IMR-90 (cell line): ENCODE results near the gene FBP1. TPM values are rescaled to one million over a fixed set of nuclear protein-coding genes. Genes with fewer than 3 reads are reported as not detected.

Source experiments
- ATAC-seq: fragments of 200-7000 bp; cut with Tn5 transposase; 2 replicates; pipeline ENCODE4 v1.9.1; 2020; ENCODE audit warnings: low read depth, mild to moderate bottlenecking, moderate library complexity
- BruUV-seq: library from RNA; stranded (reverse); fragments of 400-500 nt; replicated peaks from 2 replicates; lab custom pipeline; 2021; lab: Mats Ljungman, UMichigan
- CTCF ChIA-PET: fragments of 300-600 bp; formaldehyde crosslinking; extraction: SDS; loops from one replicate; lab custom pipeline; 2021; ENCODE audit warnings: antibody characterized with exemption; lab: Yijun Ruan, JAX
- POLR2A ChIA-PET: fragments of 300-600 bp; sonication (Branson Sonifier 250); formaldehyde crosslinking; loops from one replicate; lab custom pipeline; 2022; ENCODE audit warnings: antibody characterized with exemption; ENCODE audit not compliant: unreplicated experiment; lab: Charles Lee
- DNase-seq: peaks from one replicate; pipeline ENCODE4 v3.0.0; 2013
- H2AFZ ChIP-seq: replicated peaks from 2 replicates; pipeline ENCODE3; 2013; ENCODE audit warnings: low read length, mild to moderate bottlenecking; ENCODE audit not compliant: poor library complexity
- H2AK5ac ChIP-seq: 2 replicates; pipeline ENCODE4 v1.6.1; 2013; ENCODE audit warnings: low read depth, low read length, inconsistent platforms
- H2AK9ac ChIP-seq: replicated peaks from 2 replicates; pipeline ENCODE3; 2013; ENCODE audit warnings: mild to moderate bottlenecking, low read depth, low read length, moderate library complexity; ENCODE audit not compliant: poor library complexity
- H2BK120ac ChIP-seq: 2 replicates; pipeline ENCODE4 v1.6.1; 2013; ENCODE audit warnings: low read depth, low read length, inconsistent platforms
- H2BK15ac ChIP-seq: 3 replicates; pipeline ENCODE4 v1.6.1; 2013; ENCODE audit warnings: low read depth, low read length, inconsistent platforms
- H2BK20ac ChIP-seq: 2 replicates; pipeline ENCODE4 v1.6.1; 2013; ENCODE audit warnings: low read depth, mild to moderate bottlenecking, inconsistent platforms, low read length, moderate library complexity
- H2BK5ac ChIP-seq: 2 replicates; pipeline ENCODE4 v1.6.1; 2013; ENCODE audit warnings: mild to moderate bottlenecking, low read depth, low read length, inconsistent platforms; ENCODE audit not compliant: poor library complexity, severe bottlenecking
- H3K14ac ChIP-seq: replicated peaks from 2 replicates; pipeline ENCODE4 v1.6.1; 2013; ENCODE audit warnings: low read depth, low read length, inconsistent platforms
- H3K18ac ChIP-seq: 2 replicates; pipeline ENCODE4 v1.6.1; 2013; ENCODE audit warnings: low read depth, low read length, control low read depth
- H3K23ac ChIP-seq: 2 replicates; pipeline ENCODE4 v1.6.1; 2013; ENCODE audit warnings: low read depth, low read length, inconsistent platforms
- H3K27ac ChIP-seq: 2 replicates; pipeline ENCODE4 v1.5.1; 2013; ENCODE audit warnings: mild to moderate bottlenecking, control low read depth, low read length; ENCODE audit not compliant: insufficient read depth
- H3K27me3 ChIP-seq: 2 replicates; pipeline ENCODE4 v1.6.1; 2013; ENCODE audit warnings: low read length; ENCODE audit not compliant: control insufficient read depth, insufficient read depth
- H3K36me3 ChIP-seq: 2 replicates; pipeline ENCODE4 v1.6.1; 2013; ENCODE audit warnings: low read length, mixed read lengths; ENCODE audit not compliant: control insufficient read depth, insufficient read depth
- H3K4ac ChIP-seq: 2 replicates; pipeline ENCODE4 v1.6.1; 2013; ENCODE audit warnings: low read depth, low read length, inconsistent platforms
- H3K4me1 ChIP-seq: 2 replicates; pipeline ENCODE4 v1.6.1; 2013; ENCODE audit warnings: low read length, mixed read lengths; ENCODE audit not compliant: control insufficient read depth, insufficient read depth
- H3K4me2 ChIP-seq: 2 replicates; pipeline ENCODE4 v1.6.1; 2013; ENCODE audit warnings: low read depth, mild to moderate bottlenecking, control low read depth, low read length, moderate library complexity
- H3K4me3 ChIP-seq: 2 replicates; pipeline ENCODE4 v1.5.1; 2013; ENCODE audit warnings: low read depth, mild to moderate bottlenecking, control low read depth, low read length, moderate library complexity; ENCODE audit not compliant: insufficient read depth
- H3K56ac ChIP-seq: 2 replicates; pipeline ENCODE4 v1.6.1; 2013; ENCODE audit warnings: low read length, inconsistent platforms; ENCODE audit not compliant: insufficient read depth; ENCODE audit errors: extremely low read depth
- H3K79me1 ChIP-seq, 2 experiments: 2 replicates each; pipeline ENCODE4 v1.6.1; 2013; ENCODE audit warnings: low read length in 2 of 2, inconsistent platforms in 1 of 2, low read depth in 1 of 2
- H3K9ac ChIP-seq: 2 replicates; pipeline ENCODE4 v1.6.1; 2013; ENCODE audit warnings: low read depth, low read length, control low read depth
- H3K9me1 ChIP-seq: 2 replicates; pipeline ENCODE4 v1.6.1; 2013; ENCODE audit warnings: low read length, inconsistent platforms; ENCODE audit not compliant: insufficient read depth
- H3K9me3 ChIP-seq: 2 replicates; pipeline ENCODE4 v1.6.1; 2013; ENCODE audit warnings: low read length; ENCODE audit not compliant: control insufficient read depth, insufficient read depth
- H4K20me1 ChIP-seq: 2 replicates; pipeline ENCODE4 v1.6.1; 2013; ENCODE audit warnings: low read length, inconsistent platforms; ENCODE audit not compliant: insufficient read depth
- H4K5ac ChIP-seq: 2 replicates; pipeline ENCODE4 v1.6.1; 2013; ENCODE audit warnings: mild to moderate bottlenecking, low read depth, low read length, control low read depth
- H4K8ac ChIP-seq, 2 experiments: 2 replicates each; pipeline ENCODE4 v1.6.1; 2013; ENCODE audit warnings: low read depth in 2 of 2, low read length in 2 of 2, control low read depth in 1 of 2, inconsistent platforms in 1 of 2
- H4K91ac ChIP-seq: 2 replicates; pipeline ENCODE4 v1.6.1; 2013; ENCODE audit warnings: low read depth, low read length, inconsistent platforms; ENCODE audit not compliant: insufficient read depth
- NFE2L2 ChIP-seq: fragments of 150-350 bp; IDR thresholded peaks from 2 replicates; pipeline ENCODE4 v1.6.1; 2016; ENCODE audit warnings: low read depth, mild to moderate bottlenecking, low read length
- POLR2A ChIP-seq: IDR thresholded peaks from 2 replicates; pipeline ENCODE4 v1.6.1; 2012; ENCODE audit warnings: mild to moderate bottlenecking, low read depth, low read length
- RFX5 ChIP-seq: IDR thresholded peaks from 2 replicates; pipeline ENCODE4 v1.8.0; 2012; ENCODE audit warnings: low read depth, mild to moderate bottlenecking, low read length, moderate library complexity
- USF2 ChIP-seq: fragments of 150-350 bp; IDR thresholded peaks from 2 replicates; pipeline ENCODE4 v1.6.1; 2017; ENCODE audit warnings: mild to moderate bottlenecking, antibody characterized with exemption, low read length, low read depth
- WGBS, 2 experiments: methylation state at CpG; one replicate each; pipeline versions ENCODE4 v1.1.5 to v1.1.7; 2013; ENCODE audit warnings: missing lambda C conversion rate in 2 of 2; ENCODE audit not compliant: insufficient read length in 1 of 2; ENCODE audit errors: extremely low coverage in 2 of 2; 5-methylcytosine and 5-hydroxymethylcytosine counted together
- dilution Hi-C: fragments of 300-500 bp; cut with HindIII; formaldehyde crosslinking; loops from one replicate; pipeline ENCODE4 v1.14.3; 2018; ENCODE audit warnings: low sequenced_read_pairs; ENCODE audit not compliant: unreplicated experiment
- in situ Hi-C: fragments of 300-500 bp; cut with MboI; formaldehyde crosslinking; loops from 3 replicates; pipeline ENCODE4 v1.14.3; 2019; ENCODE audit warnings: low sequenced_read_pairs, inconsistent platforms, mixed read lengths
- intact Hi-C: fragments of 100-400 bp; cut with micrococcal nuclease; formaldehyde crosslinking; loops from 2 replicates; pipeline ENCODE4 v1.10.0; 2022
- polyA plus RNA-seq, 3 experiments: library from polyadenylated mRNA; depleted of rRNA; stranded (reverse); fragments of >200 nt; gene quantifications; 2 replicates each; pipeline ENCODE4 v1.2.3, GENCODE V29; 2012; ENCODE audit warnings: low replicate concordance in 1 of 3
- total RNA-seq: library from RNA; depleted of rRNA; stranded (reverse); fragments of >200 nt; gene quantifications from 2 replicates; pipeline ENCODE4 v1.2.3, GENCODE V29; 2012

Gene FBP1
- total and polyA plus RNA-seq, 2 of the 4 experiments (the other 2 are of a cell fraction): not detected

- Histone ChIP-seq H4K5ac (no peak overlapping the region), H4K20me1 (no peaks in the 10 kb centered on the region), H3K4me2 (no peak overlapping the region), H3K4me3 (no peak overlapping the region), H2BK20ac (no peak overlapping the region), H3K36me3 (no peaks in the 10 kb centered on the region), H3K9ac (no peak overlapping the region), H2BK15ac (no peak overlapping the region), H3K23ac (no peak overlapping the region), H3K14ac (no peak overlapping the region), H2AFZ (no peak overlapping the region), H3K79me1 (no peaks in the 10 kb centered on the region), H3K9me3 (no peaks in the 10 kb centered on the region), H2AK5ac (no peak overlapping the region), H3K27me3 (peaks cover 2% of the 10 kb centered on the region), H3K18ac (no peak overlapping the region), H2BK5ac (no peak overlapping the region), H3K4me1 (no peaks in the 10 kb centered on the region), H3K27ac (no peak overlapping the region), H2AK9ac (no peak overlapping the region), H3K9me1 (no peaks in the 10 kb centered on the region), H4K8ac (no peak overlapping the region), H3K4ac (no peak overlapping the region), H4K91ac (no peak overlapping the region), H3K56ac (no peak overlapping the region), H2BK120ac (no peak overlapping the region)
- DNase-seq: no peak
- TF ChIP-seq RFX5 (no peak), NFE2L2 (no peak), USF2 (no peak), POLR2A (no peak)
- 31% methylated on average over 4 of the region's 19 CpGs; no CpG with 5 or more reads in 1 of the 2 experiments for WGBS, 2 experiments
- no peak for ATAC-seq
- BruUV-seq: no TSS peak
- in situ Hi-C loops: no loop called here
- intact Hi-C loops: no loop called here
- POLR2A ChIA-PET: no interaction called here
- CTCF ChIA-PET: no interaction called here
- dilution Hi-C loops: no loop called here
Observed at GRCh38 chr9:94622087-94622800, 17.1 kb downstream of the FBP1 start.
